Astrocyte (in vitro differentiated cells and primary cell): Measurements from ENCODE around the gene SPHK1. TPM values are rescaled to one million over a fixed set of nuclear protein-coding genes. Genes with fewer than 3 reads are reported as not detected.

Experiments used
- DNase-seq: peaks from one replicate; pipeline ENCODE4 v3.0.0-alpha.2; 2010; ENCODE audit warnings: low read depth
- FAIRE-seq: peaks from 2 replicates; lab custom pipeline; 2011; peaks lifted over from hg19 to GRCh38; lab: Jason Lieb, UNC
- H2AFZ ChIP-seq: 2 replicates; pipeline ENCODE4 v1.6.0; 2012; ENCODE audit warnings: low read depth, low read length, inconsistent platforms
- H3K27ac ChIP-seq: 2 replicates; pipeline ENCODE4 v1.5.1; 2011; ENCODE audit warnings: low read depth, low read length, inconsistent platforms
- H3K27me3 ChIP-seq: 2 replicates; pipeline ENCODE4 v1.6.0; 2011; ENCODE audit warnings: low read length, inconsistent platforms; ENCODE audit not compliant: insufficient read depth
- H3K36me3 ChIP-seq: 2 replicates; pipeline ENCODE4 v1.5.1; 2011; ENCODE audit warnings: low read length, inconsistent platforms; ENCODE audit not compliant: insufficient read depth
- H3K4me1 ChIP-seq: 2 replicates; pipeline ENCODE4 v1.5.1; 2011; ENCODE audit warnings: low read length, inconsistent platforms; ENCODE audit not compliant: insufficient read depth
- H3K4me2 ChIP-seq: 2 replicates; pipeline ENCODE4 v1.6.0; 2012; ENCODE audit warnings: low read length, inconsistent platforms
- H3K4me3 ChIP-seq: 2 replicates; pipeline ENCODE4 v1.5.1; 2011; ENCODE audit warnings: low read depth, mild to moderate bottlenecking, low read length, inconsistent platforms; ENCODE audit not compliant: insufficient read depth
- H3K79me2 ChIP-seq: 2 replicates; pipeline ENCODE4 v1.6.0; 2012; ENCODE audit warnings: mild to moderate bottlenecking, low read length, inconsistent platforms; ENCODE audit not compliant: insufficient read depth
- H3K9ac ChIP-seq: 2 replicates; pipeline ENCODE4 v1.6.0; 2012; ENCODE audit warnings: mild to moderate bottlenecking, low read length, inconsistent platforms
- H3K9me3 ChIP-seq: 2 replicates; pipeline ENCODE4 v1.5.1; 2012; ENCODE audit warnings: low read depth, mild to moderate bottlenecking, low read length, inconsistent platforms; ENCODE audit not compliant: insufficient read depth
- H4K20me1 ChIP-seq: 2 replicates; pipeline ENCODE4 v1.6.0; 2012; ENCODE audit warnings: low read length, inconsistent platforms; ENCODE audit not compliant: insufficient read depth
- H3K27ac Mint-ChIP-seq: one replicate; pipeline ENCODE4 v1.8.0; 2021; ENCODE audit warnings: mild to moderate bottlenecking, mixed read lengths; ENCODE audit not compliant: unreplicated experiment
- H3K27me3 Mint-ChIP-seq: one replicate; pipeline ENCODE4 v1.8.0; 2021; ENCODE audit warnings: low read depth, mixed read lengths; ENCODE audit not compliant: unreplicated experiment
- H3K36me3 Mint-ChIP-seq: one replicate; pipeline ENCODE4 v1.8.0; 2021; ENCODE audit warnings: low read depth, mixed read lengths; ENCODE audit not compliant: unreplicated experiment
- H3K4me1 Mint-ChIP-seq: one replicate; pipeline ENCODE4 v1.8.0; 2021; ENCODE audit warnings: low read depth, mixed read lengths; ENCODE audit not compliant: unreplicated experiment
- H3K4me3 Mint-ChIP-seq: one replicate; pipeline ENCODE4 v1.8.0; 2021; ENCODE audit warnings: mild to moderate bottlenecking, moderate library complexity, mixed read lengths; ENCODE audit not compliant: unreplicated experiment
- H3K9me3 Mint-ChIP-seq: one replicate; pipeline ENCODE4 v1.8.0; 2021; ENCODE audit warnings: mild to moderate bottlenecking, mixed read lengths; ENCODE audit not compliant: unreplicated experiment
- CTCF ChIP-seq: IDR thresholded peaks from 2 replicates; pipeline ENCODE4 v1.5.1; 2011; ENCODE audit warnings: low read depth, mild to moderate bottlenecking, inconsistent platforms, low read length, moderate library complexity; ENCODE audit not compliant: insufficient read depth
- EZH2 ChIP-seq: IDR thresholded peaks from 2 replicates; pipeline ENCODE4 v1.6.1; 2012; ENCODE audit warnings: mild to moderate bottlenecking, low read length, inconsistent platforms; ENCODE audit not compliant: insufficient read depth
- total RNA-seq: library from RNA; stranded (reverse); gene quantifications from 2 replicates; pipeline ENCODE4 v1.2.1, GENCODE V29; 2021

The SPHK1 gene
- total RNA-seq, 1 donor from 2014 or later: 34.8 TPM

GRCh38 chr17:76390003-76390421 lies 5.6 kb downstream of the SPHK1 start:
- H3K4me2 ChIP-seq: no peak overlapping the region
- no peaks in the 10 kb centered on the region for H3K27me3 ChIP-seq
- H3K27me3 Mint-ChIP-seq: no peaks in the 10 kb centered on the region
- no peak overlapping the region for H3K27ac Mint-ChIP-seq
- no peak overlapping the region for H3K4me3 ChIP-seq
- DNase-seq (no peak), FAIRE-seq (no peak)
- H3K9ac ChIP-seq: no peak overlapping the region
- no peaks in the 10 kb centered on the region for H3K9me3 ChIP-seq
- H3K9me3 Mint-ChIP-seq: no peaks in the 10 kb centered on the region
- H3K79me2 ChIP-seq: peaks cover 40% of the 10 kb centered on the region
- peaks cover 59% of the 10 kb centered on the region for H4K20me1 ChIP-seq
- H3K36me3 ChIP-seq: peaks cover 25% of the 10 kb centered on the region
- H2AFZ ChIP-seq: no peak overlapping the region
- H3K4me1 Mint-ChIP-seq: peaks cover 9% of the 10 kb centered on the region
- H3K4me3 Mint-ChIP-seq: peak overlapping the region; percentile 35
- no peak overlapping the region for H3K27ac ChIP-seq
- H3K36me3 Mint-ChIP-seq: peaks cover 5% of the 10 kb centered on the region
- peaks cover 27% of the 10 kb centered on the region for H3K4me1 ChIP-seq
- no peak for TF ChIP-seq EZH2
- no peak for TF ChIP-seq CTCF

GRCh38 chr17:76391200-76391715 lies 6.8 kb downstream of the SPHK1 start:
- peaks cover 28% of the 10 kb centered on the region for H3K79me2 ChIP-seq
- DNase-seq (no peak), FAIRE-seq (no peak)
- H3K27ac ChIP-seq: no peak overlapping the region
- H3K9me3 ChIP-seq: no peaks in the 10 kb centered on the region
- H3K4me3 ChIP-seq: no peak overlapping the region
- peaks cover 7% of the 10 kb centered on the region for H3K36me3 Mint-ChIP-seq
- no peaks in the 10 kb centered on the region for H3K9me3 Mint-ChIP-seq
- H3K36me3 ChIP-seq: peaks cover 29% of the 10 kb centered on the region
- no peaks in the 10 kb centered on the region for H3K27me3 Mint-ChIP-seq
- H3K27ac Mint-ChIP-seq: no peak overlapping the region
- peaks cover 22% of the 10 kb centered on the region for H3K4me1 ChIP-seq
- H3K27me3 ChIP-seq: no peaks in the 10 kb centered on the region
- TF ChIP-seq EZH2 (no peak), CTCF (no peak)
- H3K4me3 Mint-ChIP-seq: no peak overlapping the region
- peaks cover 9% of the 10 kb centered on the region for H3K4me1 Mint-ChIP-seq
- no peak overlapping the region for H3K4me2 ChIP-seq
- no peak overlapping the region for H2AFZ ChIP-seq
- peaks cover 50% of the 10 kb centered on the region for H4K20me1 ChIP-seq
- no peak overlapping the region for H3K9ac ChIP-seq

- no peaks in the 10 kb centered on the region for H3K9me3 ChIP-seq
- Mint-ChIP-seq H3K9me3 (no peaks in the 10 kb centered on the region), H3K4me1 (peaks cover 3% of the 10 kb centered on the region), H3K36me3 (peaks cover 8% of the 10 kb centered on the region), H3K4me3 (no peak overlapping the region), H3K27me3 (no peaks in the 10 kb centered on the region), H3K27ac (no peak overlapping the region)
- H3K4me3 ChIP-seq: no peak overlapping the region
- H3K27me3 ChIP-seq: no peaks in the 10 kb centered on the region
- H3K4me1 ChIP-seq: peaks cover under 1% of the 10 kb centered on the region
- DNase-seq (no peak), FAIRE-seq (no peak)
- no peak overlapping the region for H3K27ac ChIP-seq
- no peak overlapping the region for H2AFZ ChIP-seq
- peaks cover 1% of the 10 kb centered on the region for H3K79me2 ChIP-seq
- no peak for TF ChIP-seq CTCF
- no peak for TF ChIP-seq EZH2
- peaks cover 48% of the 10 kb centered on the region for H4K20me1 ChIP-seq
- no peak overlapping the region for H3K9ac ChIP-seq
- H3K36me3 ChIP-seq: peaks cover 16% of the 10 kb centered on the region
- no peak overlapping the region for H3K4me2 ChIP-seq
These were observed 9.8 kb downstream of the SPHK1 start for GRCh38 chr17:76394166-76394565.
